Lower lobe of right lung (tissue), 2 donors: ENCODE results near the gene HES5. TPM values are rescaled to one million over a fixed set of nuclear protein-coding genes. Genes with fewer than 3 reads are reported as not detected.
"Not testable (repeated sequence)": the region's sequence is repeated elsewhere in the genome, so short reads cannot be mapped to it uniquely, and the experiment has no call there.

Experiments used
- ATAC-seq, 2 donors: fragments of 200-7000 bp; cut with Tn5 transposase; one replicate each; pipeline ENCODE4 v1.9.1; 2020 to 2022; ENCODE audit warnings: mild to moderate bottlenecking in 2 of 2, moderate library complexity in 2 of 2
- DNase-seq: peaks from one replicate; pipeline ENCODE4 v3.0.0-alpha.2; 2020
- H3K27ac ChIP-seq: fragments of 200-600 bp; one replicate; pipeline ENCODE4 v1.8.0; 2022
- H3K27me3 ChIP-seq: fragments of 200-600 bp; one replicate; pipeline ENCODE4 v1.8.0; 2022; ENCODE audit warnings: low read depth
- H3K36me3 ChIP-seq: fragments of 200-600 bp; one replicate; pipeline ENCODE4 v1.8.0; 2022; ENCODE audit warnings: mild to moderate bottlenecking
- H3K4me1 ChIP-seq: fragments of 200-600 bp; one replicate; pipeline ENCODE4 v1.8.0; 2022
- H3K4me3 ChIP-seq: fragments of 200-600 bp; one replicate; pipeline ENCODE4 v1.8.0; 2022; ENCODE audit warnings: mild to moderate bottlenecking
- H3K9me3 ChIP-seq: fragments of 200-600 bp; one replicate; pipeline ENCODE4 v1.8.0; 2022
- intact Hi-C: fragments of 100-400 bp; cut with DNase I; formaldehyde crosslinking; loops from one replicate; pipeline ENCODE4 v1.11.0; 2022
- total RNA-seq: library from RNA; stranded (reverse); fragmentation: NEBNext Ultra II Directional; extraction: Animal tissue kit (Norgen Biotek cat#: 25700); gene quantifications from one replicate; pipeline ENCODE4 v1.2.1, GENCODE V29; 2021
- TF ChIP-seq, protein P1 (sequence below): fragments of 200-600 bp; IDR thresholded peaks from one replicate; pipeline ENCODE4 v1.8.0; 2022; ENCODE audit warnings: antibody characterized with exemption, mild to moderate bottlenecking
- donor health status: DM: no; HTN: yes; CAD: no; lungs with severe emphysema.

HES5 gene
- total RNA-seq, 1 donor from 2014 or later, result 1.5 TPM

DNA sequence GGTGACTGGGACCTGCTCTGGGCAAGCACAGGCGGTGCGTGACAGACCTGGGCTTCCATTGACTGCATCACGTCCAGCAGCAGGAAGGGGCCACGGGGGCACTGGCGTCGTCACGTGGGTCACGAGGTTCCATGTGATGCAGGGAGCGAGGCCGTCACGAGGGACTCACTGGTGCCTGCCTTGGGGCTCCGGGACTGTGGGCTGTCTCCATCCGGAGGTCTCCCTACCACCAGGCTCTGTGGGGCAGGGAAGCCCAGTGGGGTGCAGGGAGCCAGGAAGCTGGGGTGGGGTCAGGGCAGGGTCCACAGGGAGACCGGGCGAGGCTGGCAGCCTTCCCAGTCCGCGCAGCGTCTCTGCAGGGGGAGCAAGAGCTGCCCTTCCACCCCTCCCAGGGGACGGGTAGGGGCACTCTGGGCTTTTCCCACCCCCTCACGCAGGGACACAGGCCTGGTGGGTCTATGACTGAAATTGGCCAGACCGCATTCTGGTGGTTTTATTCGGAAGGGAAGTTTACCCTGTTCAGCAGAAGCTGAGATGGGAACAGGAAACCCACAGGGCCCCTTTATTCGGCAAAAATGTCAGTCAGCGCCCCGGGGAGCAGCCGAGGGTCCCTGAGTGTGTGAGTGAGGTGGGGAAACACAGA, 25.7 kb upstream of the HES5 start:
- Histone ChIP-seq H3K4me3 (peak overlapping the region; percentile 95), H3K4me1 (peaks cover 41% of the 10 kb centered on the region), H3K9me3 (no peaks in the 10 kb centered on the region), H3K27ac (peak overlapping the region; percentile 96), H3K36me3 (peaks cover 34% of the 10 kb centered on the region), H3K27me3 (no peaks in the 10 kb centered on the region)
- DNase-seq (peak; percentile 93), ATAC-seq (peak; percentile 72 to 79)
- TF ChIP-seq, protein P1, sequence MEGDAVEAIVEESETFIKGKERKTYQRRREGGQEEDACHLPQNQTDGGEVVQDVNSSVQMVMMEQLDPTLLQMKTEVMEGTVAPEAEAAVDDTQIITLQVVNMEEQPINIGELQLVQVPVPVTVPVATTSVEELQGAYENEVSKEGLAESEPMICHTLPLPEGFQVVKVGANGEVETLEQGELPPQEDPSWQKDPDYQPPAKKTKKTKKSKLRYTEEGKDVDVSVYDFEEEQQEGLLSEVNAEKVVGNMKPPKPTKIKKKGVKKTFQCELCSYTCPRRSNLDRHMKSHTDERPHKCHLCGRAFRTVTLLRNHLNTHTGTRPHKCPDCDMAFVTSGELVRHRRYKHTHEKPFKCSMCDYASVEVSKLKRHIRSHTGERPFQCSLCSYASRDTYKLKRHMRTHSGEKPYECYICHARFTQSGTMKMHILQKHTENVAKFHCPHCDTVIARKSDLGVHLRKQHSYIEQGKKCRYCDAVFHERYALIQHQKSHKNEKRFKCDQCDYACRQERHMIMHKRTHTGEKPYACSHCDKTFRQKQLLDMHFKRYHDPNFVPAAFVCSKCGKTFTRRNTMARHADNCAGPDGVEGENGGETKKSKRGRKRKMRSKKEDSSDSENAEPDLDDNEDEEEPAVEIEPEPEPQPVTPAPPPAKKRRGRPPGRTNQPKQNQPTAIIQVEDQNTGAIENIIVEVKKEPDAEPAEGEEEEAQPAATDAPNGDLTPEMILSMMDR, result no peak
- intact Hi-C loops, result no loop called here

DNA sequence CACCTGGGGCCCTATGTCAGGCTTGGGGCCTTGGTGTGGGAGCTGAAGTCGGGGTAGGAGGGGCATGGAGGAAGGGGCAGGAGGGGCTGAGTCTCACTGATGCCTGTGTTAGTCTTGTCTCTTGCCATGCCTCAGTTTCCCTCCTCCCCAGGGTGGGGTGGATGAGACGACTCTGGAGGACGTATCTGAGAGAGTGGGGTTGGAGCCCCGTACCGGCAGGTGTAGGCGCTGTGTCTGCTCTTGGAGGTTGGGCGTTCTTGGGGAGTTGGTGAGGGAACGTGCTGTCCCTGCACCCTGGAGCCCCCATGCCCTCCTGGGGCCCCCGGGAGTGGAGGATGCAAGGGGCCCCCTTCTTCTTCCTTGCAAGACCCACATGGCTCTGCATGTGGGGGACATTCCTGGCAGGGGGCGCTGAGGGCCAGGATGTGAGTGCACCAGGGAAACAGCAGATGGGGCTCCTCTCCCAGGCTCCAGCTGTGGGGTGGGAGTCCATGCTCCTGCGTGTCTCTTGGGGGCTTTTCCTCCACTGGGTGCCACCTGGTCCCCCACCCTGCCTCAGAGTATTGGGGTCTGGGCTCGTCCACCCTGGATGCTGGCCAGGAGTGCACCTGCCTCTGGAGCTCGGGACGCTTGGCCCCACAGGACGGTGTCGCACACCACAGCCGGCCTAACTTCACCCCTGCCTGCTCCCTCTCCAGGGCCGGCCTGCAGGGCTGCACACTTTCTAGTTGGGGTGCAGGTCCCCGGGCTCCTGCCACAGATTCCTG, 24.7 kb upstream of the HES5 start:
- intact Hi-C loops, result no loop called here
- no peaks in the 10 kb centered on the region for H3K9me3 ChIP-seq
- H3K27me3 ChIP-seq, result no peaks in the 10 kb centered on the region
- TF ChIP-seq, protein P1, result peak; percentile 54
- DNase-seq (no peak), ATAC-seq (no peak)
- H3K4me3 ChIP-seq, result peak overlapping the region; percentile 95
- H3K27ac ChIP-seq, result peak overlapping the region; percentile 96
- peaks cover 41% of the 10 kb centered on the region for H3K4me1 ChIP-seq
- peaks cover 25% of the 10 kb centered on the region for H3K36me3 ChIP-seq

DNA sequence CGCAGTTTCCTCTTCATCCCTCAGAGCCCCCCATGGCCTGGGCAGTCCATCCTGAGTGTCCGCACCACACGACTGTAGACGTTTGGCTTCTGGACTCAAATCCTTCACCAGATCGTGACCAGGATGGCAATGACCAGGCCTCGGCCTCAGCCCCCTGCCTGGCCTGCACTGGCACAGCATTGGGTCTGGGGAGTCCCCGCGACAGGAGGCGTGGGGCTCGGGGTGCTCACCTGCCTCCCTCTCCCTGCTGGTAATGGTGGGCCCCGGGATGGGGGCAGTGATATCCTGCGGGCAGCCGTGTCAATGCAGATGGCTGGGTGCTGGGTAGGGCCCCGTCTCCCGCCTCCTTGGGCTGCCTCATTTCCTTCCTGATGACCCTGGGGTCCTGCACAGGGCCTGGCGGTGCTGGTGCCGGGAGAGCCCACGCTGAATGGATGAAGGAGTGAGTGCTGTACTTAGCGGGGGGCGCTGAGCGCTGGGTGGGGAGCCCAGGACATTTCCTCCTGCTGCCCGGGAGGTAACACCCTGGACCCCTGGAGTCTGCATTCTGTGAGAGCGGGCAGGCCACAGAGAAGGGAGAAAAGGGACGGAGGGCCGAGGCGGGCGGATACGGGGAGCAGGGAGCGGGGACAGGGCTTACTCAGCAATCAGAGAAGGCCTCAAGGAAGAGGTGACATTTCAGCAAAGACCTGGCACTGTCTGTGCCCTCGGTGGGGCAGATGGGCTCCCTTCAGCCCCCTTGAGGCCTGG, 24.0 kb upstream of the HES5 start:
- no peaks in the 10 kb centered on the region for H3K27me3 ChIP-seq
- TF ChIP-seq, protein P1, result no peak
- peaks cover 17% of the 10 kb centered on the region for H3K36me3 ChIP-seq
- H3K4me1 ChIP-seq, result peaks cover 45% of the 10 kb centered on the region
- H3K27ac ChIP-seq, result no peak overlapping the region
- no peak overlapping the region for H3K4me3 ChIP-seq
- ATAC-seq (no peak), DNase-seq (no peak)
- no peaks in the 10 kb centered on the region for H3K9me3 ChIP-seq
- intact Hi-C loops, result no loop called here

DNA sequence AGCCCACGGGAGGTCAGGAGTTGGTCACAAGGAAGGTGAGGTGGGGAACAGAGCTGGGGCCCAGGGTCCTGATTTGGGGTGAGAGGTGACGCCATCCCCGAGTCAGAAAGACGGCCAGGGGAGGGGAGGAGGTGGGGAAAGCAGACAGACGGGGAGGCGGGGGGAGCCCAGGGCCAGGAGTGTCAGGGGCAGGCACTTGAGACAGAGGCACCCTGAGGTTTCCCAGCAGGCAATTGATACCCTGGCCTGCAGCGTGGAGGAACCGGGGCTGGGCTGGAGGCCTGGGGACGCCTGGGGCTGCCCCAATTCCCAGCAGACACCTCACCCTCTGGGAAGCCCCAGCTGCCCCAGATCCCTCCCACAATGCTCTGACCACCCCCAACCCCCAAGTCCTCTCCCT, 23.0 kb upstream of the HES5 start:
- H3K9me3 ChIP-seq, ATAC-seq, H3K36me3 ChIP-seq, intact Hi-C loops, DNase-seq, H3K27me3 ChIP-seq, H3K4me3 ChIP-seq, H3K27ac ChIP-seq: not testable (repeated sequence)
- H3K4me1 ChIP-seq, result peaks cover 44% of the 10 kb centered on the region

DNA sequence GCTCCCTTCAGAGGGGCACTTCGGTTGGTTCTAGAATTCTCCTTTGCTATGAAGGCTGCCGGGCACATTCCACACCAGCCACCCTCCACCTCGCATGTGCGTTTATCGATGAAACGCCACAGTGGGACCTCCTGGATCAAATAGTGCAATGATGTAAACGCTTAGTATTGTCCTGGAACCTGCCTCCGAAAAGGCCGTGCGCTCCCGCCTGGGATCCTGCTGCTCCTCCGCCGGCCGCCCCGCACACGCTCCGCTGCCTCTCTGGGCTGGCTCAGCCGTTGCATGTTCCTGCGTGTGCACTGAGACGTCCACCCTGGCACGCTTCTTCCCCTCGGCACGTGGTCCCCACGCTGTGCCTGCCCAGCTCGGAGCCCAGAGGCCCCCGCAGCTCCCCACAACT, 22.1 kb upstream of the HES5 start:
- Histone ChIP-seq H3K4me3 (no peak overlapping the region), H3K4me1 (peaks cover 44% of the 10 kb centered on the region)

DNA sequence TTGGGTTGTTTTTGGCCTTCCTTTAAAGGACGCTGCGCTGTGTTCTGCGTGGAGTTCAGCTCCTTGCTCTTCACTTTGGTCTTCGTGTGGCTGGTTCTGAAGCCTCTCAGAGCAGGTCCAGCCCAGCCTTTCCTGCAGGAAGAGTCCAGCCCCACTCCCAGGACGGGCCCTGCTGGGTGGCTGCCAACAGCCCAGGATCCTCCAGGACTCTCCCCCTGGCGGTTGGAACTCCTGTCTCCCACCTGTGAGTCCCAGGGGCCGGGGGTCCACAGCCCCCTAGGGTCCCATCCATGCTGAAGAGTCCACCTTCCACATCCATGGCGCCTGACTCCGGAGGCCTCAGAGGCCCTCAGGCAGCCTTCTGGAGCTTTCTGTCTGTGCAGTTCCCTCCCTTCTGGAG, 21.5 kb upstream of the HES5 start:
- ATAC-seq, H3K27me3 ChIP-seq, intact Hi-C loops, H3K27ac ChIP-seq, DNase-seq, H3K36me3 ChIP-seq, H3K9me3 ChIP-seq: not testable (repeated sequence)
- peak overlapping the region; percentile 44 for H3K4me3 ChIP-seq
- peaks cover 46% of the 10 kb centered on the region for H3K4me1 ChIP-seq

More for the DNA sequence above, 22.1 kb upstream of the HES5 start:
- TF ChIP-seq, protein P1, result no peak
- Histone ChIP-seq H3K36me3 (no peaks in the 10 kb centered on the region), H3K27ac (no peak overlapping the region), H3K27me3 (no peaks in the 10 kb centered on the region), H3K9me3 (no peaks in the 10 kb centered on the region)
- ATAC-seq (no peak), DNase-seq (no peak)
- intact Hi-C loops, result no loop called here

DNA sequence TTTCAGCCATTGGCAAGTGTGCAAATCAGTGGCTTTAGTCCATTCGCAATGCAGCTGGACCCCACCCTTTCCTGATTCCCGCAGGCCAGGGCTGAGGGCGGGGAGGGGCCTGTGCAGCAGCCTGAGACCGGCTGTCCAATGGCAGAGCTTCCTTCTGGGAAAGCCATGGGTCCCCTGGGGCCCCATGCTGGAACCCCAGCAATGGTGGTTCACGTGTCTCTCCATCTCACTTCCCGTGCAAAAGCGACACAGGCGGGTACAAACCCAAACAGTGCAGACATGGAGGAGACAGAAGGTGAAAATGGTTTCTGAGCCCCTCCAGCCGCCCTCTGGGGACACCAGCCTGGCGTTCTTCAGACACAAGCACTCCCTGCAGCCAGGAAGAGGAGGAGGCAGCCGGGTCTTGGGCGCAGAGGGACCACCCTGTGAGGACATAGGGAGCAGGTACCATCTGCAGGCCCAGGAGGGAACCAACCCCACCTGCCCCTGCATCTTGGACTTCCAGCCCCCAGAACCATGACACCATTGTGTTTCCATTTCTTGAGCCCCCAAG, 20.3 kb upstream of the HES5 start:
- H3K9me3 ChIP-seq, intact Hi-C loops, ATAC-seq, H3K36me3 ChIP-seq, H3K27me3 ChIP-seq, DNase-seq: not testable (repeated sequence)
- Histone ChIP-seq H3K4me3 (peak overlapping the region; percentile 85), H3K4me1 (peaks cover 50% of the 10 kb centered on the region), H3K27ac (peak overlapping the region; percentile 24)

DNA sequence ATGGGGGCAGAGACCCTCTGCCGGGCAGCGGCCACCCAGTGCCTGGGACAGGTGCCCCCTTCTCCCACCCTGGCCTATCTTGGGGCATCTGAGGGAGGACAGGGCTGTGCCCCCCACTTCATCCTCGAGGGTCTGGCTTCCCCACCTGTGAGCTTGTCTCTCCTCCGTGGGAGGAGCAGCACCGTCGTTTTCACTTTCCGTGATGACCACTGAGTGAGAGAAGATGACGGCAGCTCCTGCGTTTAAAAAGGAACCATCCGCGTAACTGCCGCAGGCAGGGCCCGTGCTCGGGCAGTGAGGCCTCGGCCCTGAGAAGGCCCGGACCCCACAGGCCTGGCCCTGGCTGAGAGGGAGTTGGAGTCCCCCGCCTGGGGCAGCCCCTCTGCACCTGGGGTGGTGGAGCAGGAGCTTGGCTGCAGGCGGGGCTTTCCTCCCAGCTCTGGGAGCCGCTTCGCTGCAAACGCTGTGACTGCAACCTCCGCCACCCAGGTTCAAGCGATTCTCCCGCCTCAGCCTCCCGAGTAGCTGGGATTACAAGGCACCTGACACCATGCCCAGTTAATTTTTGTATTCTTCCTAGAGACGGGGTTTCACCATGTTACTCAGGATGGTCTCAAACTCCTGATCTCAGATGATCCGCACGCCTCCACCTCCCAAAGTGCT, 19.4 kb upstream of the HES5 start:
- Histone ChIP-seq H3K27ac (peak overlapping the region; percentile 97), H3K4me1 (peaks cover 51% of the 10 kb centered on the region), H3K4me3 (peak overlapping the region; percentile 85)
- ATAC-seq, DNase-seq, H3K36me3 ChIP-seq, intact Hi-C loops, H3K27me3 ChIP-seq, H3K9me3 ChIP-seq: not testable (repeated sequence)
